Activated effector memory CD4-positive, alpha-beta T cell treated with anti-CD3 and anti-CD28 coated beads, Interleukin-2, amount 50 U/mL, for 16 hours (primary cell): ENCODE data around the gene UMAD1.

ENCODE experiments used
- DNase-seq: peaks from one replicate; pipeline ENCODE4 v3.0.0-alpha.2; 2020

Gene UMAD1

DNA sequence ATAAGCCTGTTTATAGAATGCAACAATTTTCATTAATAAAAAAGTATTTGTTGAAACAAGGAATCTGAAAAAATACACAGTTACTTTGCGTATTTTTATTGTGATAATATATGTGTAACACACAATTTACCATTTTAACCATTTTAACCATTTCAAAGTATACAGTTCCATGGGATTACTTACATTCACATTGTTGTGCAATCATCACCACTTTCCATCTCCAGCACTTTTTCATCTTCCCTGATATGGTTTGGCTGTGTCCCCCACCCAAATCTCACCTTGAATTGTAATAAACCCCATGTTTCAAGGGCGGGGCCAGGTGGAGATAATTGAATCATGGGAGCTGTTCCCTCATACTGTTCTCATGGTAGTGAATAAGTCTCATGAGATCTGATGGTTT is 266.8 kb downstream of the UMAD1 start:
- no peak for DNase-seq

- no peak for DNase-seq
Measured at GRCh38 chr7:7908622-7909145, 268.1 kb downstream of the UMAD1 start.

DNA sequence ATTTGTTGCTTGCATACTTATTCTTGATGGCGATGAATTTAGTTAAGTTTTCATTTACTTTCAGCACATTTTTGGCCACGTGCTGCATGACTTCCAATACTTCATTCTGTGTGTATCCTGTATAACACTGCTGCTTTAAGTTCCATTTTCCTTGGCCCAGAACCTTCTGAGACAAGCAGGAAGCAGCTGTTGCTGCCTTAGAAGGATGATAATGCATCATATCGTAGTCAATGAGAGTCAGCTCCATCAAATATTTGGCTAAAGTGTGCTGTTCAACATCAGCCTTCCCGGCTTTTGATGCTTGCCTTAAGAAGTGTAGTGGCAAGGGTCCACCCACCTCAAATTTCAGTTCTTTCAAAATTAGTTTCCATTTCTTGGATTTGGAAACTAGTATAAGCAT is 268.8 kb downstream of the UMAD1 start:
- no peak for DNase-seq

DNA sequence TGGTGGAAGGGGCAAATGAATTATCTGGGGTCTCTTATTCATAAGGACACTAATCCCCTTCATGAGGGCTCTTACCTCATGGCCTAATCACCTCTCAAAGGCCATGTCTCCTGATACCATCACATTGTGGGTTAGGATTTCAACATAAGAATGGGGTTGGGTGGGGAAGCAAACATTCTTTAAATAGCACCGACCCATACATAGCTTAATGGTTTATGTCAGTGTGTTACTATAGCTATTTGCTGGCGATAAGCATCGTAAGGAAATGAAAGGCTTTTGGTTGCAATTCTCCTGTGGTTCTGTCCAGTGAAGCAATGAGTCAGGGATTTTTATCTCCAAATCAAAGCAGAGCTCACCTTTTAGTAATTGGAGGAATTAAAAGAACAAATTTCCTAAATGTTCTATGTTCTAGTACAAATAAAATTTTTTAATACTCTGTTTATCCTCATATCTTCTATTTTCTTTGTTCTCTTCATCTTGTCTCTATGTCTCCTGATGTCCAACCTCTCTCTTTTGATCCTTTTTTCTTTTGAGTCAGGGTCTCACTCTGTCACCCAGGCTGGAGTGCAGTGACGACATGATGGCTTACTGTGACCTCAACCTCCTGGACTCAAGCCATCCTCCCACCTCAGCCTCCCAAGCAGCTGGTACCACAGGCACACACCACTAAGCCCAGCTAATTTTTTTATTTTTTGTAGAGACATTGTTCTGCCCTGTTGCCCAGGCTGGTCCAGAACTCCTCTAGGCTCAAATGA is 271.0 kb downstream of the UMAD1 start:
- no peak for DNase-seq

DNA sequence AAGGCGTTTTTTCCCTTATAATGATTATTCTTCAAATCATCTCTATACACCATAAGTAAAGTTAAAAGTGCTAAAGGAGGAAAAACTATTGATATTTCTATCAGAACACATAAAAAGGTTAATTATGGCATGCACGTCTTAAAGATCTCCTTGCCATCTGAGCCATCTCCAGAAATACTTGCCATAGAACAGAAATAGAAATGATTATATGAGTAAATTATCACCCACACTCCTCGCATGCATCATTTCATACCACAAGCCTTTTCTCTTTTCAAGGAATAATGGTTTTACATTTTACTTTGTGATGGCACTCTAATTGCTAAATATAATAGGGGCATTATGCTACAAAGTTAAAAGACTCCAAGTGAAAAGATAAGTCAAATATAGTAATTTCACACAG is 272.4 kb downstream of the UMAD1 start:
- no peak for DNase-seq

- no peak for DNase-seq
Measured at GRCh38 chr7:7913504-7913903, 273.0 kb downstream of the UMAD1 start.

DNA sequence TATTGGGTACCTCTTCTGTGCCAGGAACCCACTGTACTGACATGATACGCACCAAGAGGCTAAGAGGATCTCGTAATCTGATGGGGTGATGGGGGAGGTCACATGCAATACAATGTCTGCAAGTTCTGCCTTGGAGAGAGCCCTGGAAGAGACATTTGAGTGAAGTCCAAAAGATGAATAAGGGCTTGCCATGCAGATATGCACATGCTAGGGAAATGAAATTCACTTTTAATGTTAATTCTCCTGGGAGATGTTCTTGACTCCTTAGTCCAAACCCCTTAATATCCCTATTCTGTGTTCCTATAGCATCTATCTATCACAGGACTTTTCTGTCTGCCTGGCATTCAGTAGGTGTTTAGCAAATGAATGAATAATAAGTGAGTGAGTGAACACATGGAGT is 274.0 kb downstream of the UMAD1 start:
- no peak for DNase-seq

- DNase-seq: no peak
Measured at GRCh38 chr7:7916064-7916463, 275.5 kb downstream of the UMAD1 start.

DNA sequence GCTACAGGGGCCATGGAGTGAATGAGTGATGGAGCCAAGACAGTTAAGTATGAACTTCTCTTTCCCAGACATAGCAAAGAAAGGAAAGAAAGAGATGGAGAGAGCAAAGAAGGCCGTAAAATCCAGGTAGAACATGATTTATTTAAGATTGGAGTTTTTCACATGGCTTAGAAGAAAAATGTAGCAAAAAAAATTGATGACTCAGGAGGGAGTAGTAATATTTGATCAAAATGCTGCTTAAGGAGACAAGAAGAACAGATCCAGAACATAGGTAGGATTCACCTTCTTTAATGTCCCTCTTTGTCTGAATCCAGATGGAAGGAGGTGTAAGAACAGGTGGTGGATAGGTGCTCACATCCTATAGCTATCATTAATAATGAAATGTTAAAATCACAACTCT is 277.0 kb downstream of the UMAD1 start:
- no peak for DNase-seq

- no peak for DNase-seq
Measured at GRCh38 chr7:7918736-7919448, 278.3 kb downstream of the UMAD1 start.

GRCh38 chr7:7919449-7919945 is 278.9 kb downstream of the UMAD1 start:
- DNase-seq: no peak

DNA sequence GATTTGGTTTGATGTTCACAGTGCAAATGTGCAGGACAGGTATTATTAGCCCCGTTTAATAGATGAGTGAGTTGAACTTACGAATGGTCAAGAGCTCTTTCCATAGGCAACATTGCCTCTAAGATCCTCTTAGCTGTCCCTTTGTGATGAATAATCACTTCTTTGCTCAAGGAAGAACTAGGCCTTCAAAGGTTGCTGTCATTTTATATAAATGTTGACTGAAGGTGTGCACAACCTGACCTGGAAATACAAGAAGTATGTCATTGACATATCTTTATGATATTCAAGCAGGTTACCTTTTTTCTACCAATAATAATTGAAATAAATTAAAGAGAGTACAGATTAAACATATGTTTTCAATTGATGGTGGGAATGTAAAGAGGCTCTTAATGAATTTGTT is 279.5 kb downstream of the UMAD1 start:
- DNase-seq: no peak

GRCh38 chr7:7920481-7920880 is 279.9 kb downstream of the UMAD1 start:
- no peak for DNase-seq

DNA sequence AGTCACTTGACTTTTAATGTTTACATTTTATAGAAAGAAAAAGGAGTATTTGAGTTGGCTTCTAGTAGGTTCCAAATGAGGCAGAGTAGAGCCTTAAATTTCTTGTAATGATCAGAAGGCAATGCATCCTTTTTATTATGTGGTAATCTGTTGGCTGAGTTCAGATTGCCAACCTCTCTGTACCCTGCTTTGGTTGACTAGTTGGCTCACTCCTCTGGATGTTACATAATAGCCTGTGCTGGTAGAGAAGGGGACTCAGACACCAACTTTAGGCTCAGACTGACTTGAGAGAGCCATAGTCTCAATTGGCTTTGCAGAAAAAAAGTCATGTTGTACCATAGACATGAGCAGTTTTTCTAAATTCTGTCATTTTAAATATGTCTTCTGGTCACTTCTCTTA is 281.3 kb downstream of the UMAD1 start:
- DNase-seq: no peak

DNA sequence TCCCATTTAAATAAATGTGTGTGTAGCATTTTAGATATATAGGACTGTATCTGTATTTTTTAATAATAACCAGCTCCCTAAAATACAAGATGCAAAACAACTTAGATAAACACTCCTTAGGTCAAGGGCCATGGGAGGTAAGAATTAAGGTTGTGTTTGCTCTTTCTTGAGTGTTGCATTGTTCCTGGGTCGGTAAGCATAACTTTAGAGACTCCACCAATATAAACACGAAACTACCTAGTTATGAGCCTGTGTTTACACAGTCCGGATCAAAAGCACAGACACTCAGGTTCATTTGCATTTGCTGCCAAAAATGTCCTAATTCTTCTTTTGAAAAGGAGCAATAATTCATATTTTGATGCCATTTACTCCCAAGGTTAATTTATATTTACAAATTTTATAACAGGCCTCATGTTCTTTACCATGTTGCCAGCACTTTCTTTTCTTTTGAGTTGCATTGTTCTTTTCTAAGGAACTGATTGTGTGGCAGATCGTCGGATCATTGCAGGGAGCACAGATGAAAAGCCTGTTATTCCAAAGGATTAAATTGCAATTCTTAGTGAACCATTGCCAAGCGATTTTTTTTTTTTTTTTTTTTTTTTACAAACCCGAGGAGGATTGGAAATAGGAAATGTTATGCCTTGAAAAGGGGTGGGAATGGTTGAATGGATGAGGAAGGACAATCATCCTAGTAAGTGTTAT is 282.3 kb downstream of the UMAD1 start:
- no peak for DNase-seq

DNA sequence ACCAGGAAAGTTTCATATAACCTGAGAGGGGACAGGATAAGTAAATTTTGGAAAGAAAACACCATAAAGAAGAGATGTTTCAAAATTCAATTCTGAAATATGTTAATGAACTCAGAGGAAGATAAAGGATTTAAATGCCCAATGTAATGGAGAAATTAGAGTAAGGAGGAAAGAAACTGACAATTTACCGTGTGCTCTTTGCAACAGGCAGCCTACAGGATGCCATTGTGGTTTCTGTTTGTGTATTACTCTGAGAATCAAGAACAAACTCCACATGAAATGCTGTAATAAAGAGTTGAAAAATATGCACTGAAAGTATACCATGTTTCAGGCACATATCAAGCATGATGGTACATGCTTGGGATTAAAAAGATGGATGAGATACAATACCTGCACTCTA is 283.3 kb downstream of the UMAD1 start:
- no peak for DNase-seq

- DNase-seq: no peak
Measured at GRCh38 chr7:7924303-7924702, 283.8 kb downstream of the UMAD1 start.
